ENCODE data around the gene FRMD4B. TPM values are rescaled to one million over a fixed set of nuclear protein-coding genes. Genes with fewer than 3 reads are reported as not detected.

FRMD4B gene
- polyA plus RNA-seq, 6 donors from 2014 or later, result 0.08 to 0.72 (median 0.37) TPM; not detected in 2

GRCh38 chr3:69121950-69122349, 263.9 kb downstream of the FRMD4B start:
- Mint-ChIP-seq H3K36me3 (no peaks in the 10 kb centered on the region), H3K27ac (no peak overlapping the region), H3K9me3 (no peaks in the 10 kb centered on the region)

GRCh38 chr3:69121513-69121912, 264.4 kb downstream of the FRMD4B start:
- Mint-ChIP-seq H3K27ac (no peak overlapping the region), H3K4me3 (no peak overlapping the region), H3K27me3 (peaks cover 0 to 4% (median 2%) of the 10 kb centered on the region in 3 donors), H3K4me1 (peaks cover 0 to 4% (median 3%) of the 10 kb centered on the region in 3 donors), H3K36me3 (no peaks in the 10 kb centered on the region), H3K9me3 (no peaks in the 10 kb centered on the region)
- ATAC-seq (ENCODE audit: low read depth in 2 of 2) (no peak), DNase-seq (no peak)

More at GRCh38 chr3:69121950-69122349, 263.9 kb downstream of the FRMD4B start:
- Mint-ChIP-seq H3K4me1 (peaks cover 0 to 4% (median 3%) of the 10 kb centered on the region in 3 donors), H3K27me3 (peaks cover 0 to 6% (median 6%) of the 10 kb centered on the region in 3 donors), H3K4me3 (no peak overlapping the region)
- DNase-seq (no peak), ATAC-seq (ENCODE audit: low read depth in 2 of 2) (no peak)

GRCh38 chr3:69120879-69121464, 264.9 kb downstream of the FRMD4B start:
- peaks cover 0 to 4% (median 3%) of the 10 kb centered on the region in 3 donors for H3K4me1 Mint-ChIP-seq
- H3K27me3 Mint-ChIP-seq, result peaks cover 0 to 4% (median 0%) of the 10 kb centered on the region in 3 donors
- H3K9me3 Mint-ChIP-seq, result no peaks in the 10 kb centered on the region
- H3K4me3 Mint-ChIP-seq, result no peak overlapping the region
- DNase-seq (peak; percentile 71), ATAC-seq (ENCODE audit: low read depth in 2 of 2) (peak; percentile 71 to 72)
- H3K27ac Mint-ChIP-seq, result no peak overlapping the region
- no peaks in the 10 kb centered on the region for H3K36me3 Mint-ChIP-seq
